ENCODE measurements around the gene CNTNAP2. TPM values are rescaled to one million over a fixed set of nuclear protein-coding genes. Genes with fewer than 3 reads are reported as not detected.

CNTNAP2 gene
- total RNA-seq, 8 experiments from 2014 or later = 0.05 to 27.0 (median 15.0) TPM

DNA sequence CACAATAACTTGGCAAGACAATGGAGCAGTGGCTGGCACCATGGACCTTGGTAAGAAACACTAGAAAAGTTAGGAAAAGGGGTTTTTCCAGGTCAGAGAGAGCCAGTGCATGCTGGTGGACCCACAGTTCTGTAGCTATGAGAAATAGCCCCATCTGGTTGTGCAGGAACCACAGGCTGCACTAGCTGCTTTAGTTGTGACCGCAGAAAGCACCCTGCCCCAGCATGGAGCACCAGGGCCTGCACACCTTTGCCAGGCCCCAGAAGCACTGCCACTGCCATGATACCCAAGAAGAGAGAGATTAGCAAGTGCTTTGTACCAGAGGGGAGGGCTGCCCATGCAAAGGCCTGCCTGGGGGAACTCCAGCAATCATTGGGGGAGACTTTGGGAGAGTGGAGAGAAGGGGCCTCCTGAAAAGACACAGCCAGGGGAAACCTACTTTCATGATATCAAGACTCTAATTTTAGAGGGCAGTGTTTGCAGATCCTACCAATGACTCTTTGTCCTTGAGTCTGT, 2217.9 kb downstream of the CNTNAP2 start:
- no peak for ATAC-seq (replicated peaks in 6 of 8)
- H3K4me1 ChIP-seq (replicated peaks in 1 of 2) = peaks cover 3 to 14% of the 10 kb centered on the region in 2 donors
- in situ Hi-C loops (cut with MboI; ENCODE audit: low pct_unique_long_range_greater_than_20kb in 2 of 9, low sequenced_read_pairs in 9 of 9, unreplicated experiment in 9 of 9) = no loop called here
- WGBS, 10 experiments = 0 to 100% methylated on average over 1 of the region's 1 CpG; no CpG with 5 or more reads in 8 of the 10 experiments
- H3K27ac ChIP-seq = no peak overlapping the region
- H3K4me3 ChIP-seq = no peak overlapping the region

DNA sequence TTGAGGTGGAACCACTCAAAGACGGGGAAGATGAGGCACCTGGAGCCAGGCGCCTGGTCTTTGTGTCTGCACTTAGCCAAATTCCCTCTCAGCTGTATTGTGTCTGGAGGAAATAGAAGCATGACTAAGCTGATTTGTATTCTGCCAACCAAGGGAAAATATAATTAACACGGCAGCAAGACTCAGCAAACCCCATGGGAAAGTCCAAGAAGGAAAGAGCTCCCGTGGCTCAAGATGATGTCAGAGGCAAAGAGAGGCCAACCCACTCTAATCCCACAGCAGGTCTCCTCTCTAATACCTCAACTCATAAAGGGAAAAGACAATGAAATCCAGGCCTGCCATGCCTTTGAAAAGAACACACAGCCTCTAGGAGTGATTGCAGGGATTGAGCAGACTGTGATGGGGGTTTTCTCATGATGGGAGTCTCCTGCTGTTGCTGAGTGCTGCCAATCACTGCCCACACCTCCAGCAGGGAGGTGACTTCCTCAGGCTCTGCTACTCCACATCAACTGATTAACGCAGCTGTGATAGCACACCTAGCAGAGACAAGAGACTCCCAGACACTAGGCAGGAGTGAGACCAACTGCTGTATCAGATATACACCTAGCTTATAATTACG, 2218.5 kb downstream of the CNTNAP2 start:
- WGBS, 10 experiments = 0 to 46% (median 19%) methylated on average over 1 to 6 of the region's 6 CpGs; no CpG with 5 or more reads in 2 of the 10 experiments
- peak in 6 of 8 experiments; percentile 4 to 57 (median 22) for ATAC-seq (replicated peaks in 6 of 8)

DNA sequence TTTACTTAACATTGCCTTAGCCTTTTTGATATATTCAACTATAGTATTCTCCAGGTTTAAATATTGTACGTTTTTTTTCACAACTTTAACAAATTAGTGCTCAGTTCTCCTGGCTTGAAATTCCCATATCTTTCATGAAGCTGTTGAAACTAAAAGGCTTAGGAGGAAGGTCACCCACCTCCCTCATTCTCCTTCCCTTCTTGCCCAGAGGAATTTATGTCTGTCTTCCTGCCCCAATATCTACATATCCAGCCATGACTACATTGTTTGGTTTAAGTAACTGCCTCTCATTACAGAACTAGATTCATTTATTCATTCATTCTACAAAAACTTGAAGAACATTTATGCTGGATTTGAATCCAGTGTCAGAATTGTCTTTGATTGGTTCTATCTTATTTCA, 2219.2 kb downstream of the CNTNAP2 start:
- no peak for ATAC-seq (replicated peaks in 6 of 8)
- in situ Hi-C loops (cut with MboI; ENCODE audit: low pct_unique_long_range_greater_than_20kb in 2 of 9, low sequenced_read_pairs in 9 of 9, unreplicated experiment in 9 of 9) = no loop called here
- H3K4me3 ChIP-seq = no peak overlapping the region
- H3K4me1 ChIP-seq (replicated peaks in 1 of 2) = peaks cover 7 to 23% of the 10 kb centered on the region in 2 donors
- no peak overlapping the region for H3K27ac ChIP-seq
- 0 to 80% (median 14%) methylated on average over 1 of the region's 1 CpG; no CpG with 5 or more reads in 1 of the 10 experiments for WGBS, 10 experiments

More for the DNA sequence above, 2218.5 kb downstream of the CNTNAP2 start:
- no peak overlapping the region for H3K4me3 ChIP-seq
- no peak overlapping the region for H3K27ac ChIP-seq
- H3K4me1 ChIP-seq (replicated peaks in 1 of 2) = peaks cover 3 to 16% of the 10 kb centered on the region in 2 donors
- in situ Hi-C loops (cut with MboI; ENCODE audit: low pct_unique_long_range_greater_than_20kb in 2 of 9, low sequenced_read_pairs in 9 of 9, unreplicated experiment in 9 of 9) = no loop called here

DNA sequence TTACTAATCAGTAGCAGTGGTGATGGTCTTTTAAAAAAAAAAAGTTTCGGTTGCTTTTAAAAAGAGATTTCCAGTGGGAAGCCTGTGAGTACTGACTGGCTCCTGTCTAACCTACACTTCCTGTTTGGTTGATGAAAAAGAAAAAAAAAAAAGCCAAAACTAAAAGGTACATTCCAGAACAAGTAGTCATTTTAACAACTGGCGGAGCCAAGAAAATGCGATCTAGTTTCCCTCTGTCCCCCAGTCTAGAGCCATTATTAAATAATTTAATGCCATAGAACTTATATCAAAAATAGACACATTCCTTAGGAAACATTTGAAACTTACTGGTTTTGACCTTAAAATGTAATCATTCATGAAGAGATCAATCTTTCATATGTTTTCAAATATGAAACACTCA, 2219.8 kb downstream of the CNTNAP2 start:
- no peak overlapping the region for H3K4me3 ChIP-seq
- H3K4me1 ChIP-seq (replicated peaks in 1 of 2) = peaks cover 7 to 23% of the 10 kb centered on the region in 2 donors
- in situ Hi-C loops (cut with MboI; ENCODE audit: low pct_unique_long_range_greater_than_20kb in 2 of 9, low sequenced_read_pairs in 9 of 9, unreplicated experiment in 9 of 9) = no loop called here
- WGBS, 10 experiments = 5 to 100% (median 91%) methylated on average over 1 to 3 of the region's 3 CpGs
- no peak for ATAC-seq (replicated peaks in 6 of 8)
- no peak overlapping the region for H3K27ac ChIP-seq

DNA sequence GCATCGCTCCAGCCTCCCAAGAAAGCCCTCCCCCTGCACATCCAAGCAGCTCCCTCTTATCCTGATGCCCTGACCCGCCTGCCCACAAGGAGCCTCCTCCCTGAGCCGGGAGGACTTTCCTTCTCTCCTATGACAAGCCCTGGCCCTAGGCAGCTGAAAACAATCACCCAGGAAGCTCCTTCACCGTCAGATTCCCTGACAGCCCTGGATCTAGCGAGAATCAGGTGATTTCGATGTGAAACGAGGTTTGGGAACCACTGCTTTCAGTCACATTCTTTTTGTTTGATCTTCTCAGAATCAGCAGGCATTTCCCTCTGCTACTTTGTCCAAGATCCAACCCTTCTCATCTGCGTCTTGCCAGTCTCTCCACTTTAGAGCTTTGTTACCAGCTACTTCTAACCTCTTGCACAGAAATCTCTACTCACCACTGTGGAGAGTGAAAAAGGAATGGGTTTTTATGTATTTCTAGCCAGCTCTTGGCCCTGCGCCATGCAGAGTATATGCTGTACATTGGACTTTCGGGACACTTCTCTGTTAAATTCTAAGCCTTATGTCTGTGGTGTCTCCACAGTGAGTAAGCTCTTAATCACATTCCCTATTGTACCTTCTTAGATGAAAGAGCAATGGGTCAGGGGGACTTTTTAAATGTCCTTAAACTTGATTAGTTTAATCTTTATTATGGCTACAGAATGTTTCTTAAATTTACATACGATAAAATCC, 2220.8 kb downstream of the CNTNAP2 start:
- H3K27ac ChIP-seq = no peak overlapping the region
- 0 to 96% (median 58%) methylated on average over 1 to 9 of the region's 11 CpGs; no CpG with 5 or more reads in 1 of the 10 experiments for WGBS, 10 experiments
- in situ Hi-C loops (cut with MboI; ENCODE audit: low pct_unique_long_range_greater_than_20kb in 2 of 9, low sequenced_read_pairs in 9 of 9, unreplicated experiment in 9 of 9) = no loop called here
- no peak overlapping the region for H3K4me3 ChIP-seq
- no peak for ATAC-seq (replicated peaks in 6 of 8)
- H3K4me1 ChIP-seq (replicated peaks in 1 of 2) = peaks cover 7 to 19% of the 10 kb centered on the region in 2 donors

DNA sequence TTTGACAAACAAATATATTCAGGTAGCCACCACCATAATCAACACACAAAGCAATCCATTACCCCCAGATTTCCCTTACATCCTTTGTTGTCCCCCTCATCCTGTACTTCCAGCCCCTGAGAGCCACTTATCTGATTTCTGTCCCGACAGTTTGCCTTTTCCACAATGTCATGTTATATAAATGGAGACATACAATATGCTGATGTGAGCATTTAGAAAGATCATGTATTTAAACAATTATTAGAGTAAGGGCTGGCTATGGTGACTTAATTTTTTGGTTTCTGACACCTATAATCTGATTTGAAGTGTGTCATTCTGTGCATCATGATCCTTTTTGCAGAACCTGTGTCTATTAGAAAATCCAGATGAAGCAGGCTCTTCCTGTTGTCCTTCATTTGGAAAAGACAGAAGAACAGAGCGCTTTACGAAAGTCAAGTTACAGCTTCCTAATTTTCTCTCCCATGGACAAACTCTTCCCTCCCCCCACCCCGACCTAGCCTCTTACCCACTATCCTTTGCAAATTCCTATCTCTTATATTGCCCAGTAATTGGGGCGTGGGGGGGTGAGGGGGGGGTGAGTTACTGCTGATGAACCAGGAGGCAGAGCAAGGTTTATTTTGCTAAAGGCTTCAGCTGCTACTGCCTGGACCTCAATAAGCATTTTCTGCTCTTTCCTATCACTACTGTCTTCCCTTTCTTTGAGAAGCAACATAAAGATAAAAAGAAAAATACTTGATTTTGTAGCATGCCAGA, 2221.6 kb downstream of the CNTNAP2 start:
- H3K4me1 ChIP-seq (replicated peaks in 1 of 2) = peaks cover 7 to 17% of the 10 kb centered on the region in 2 donors
- H3K4me3 ChIP-seq = no peak overlapping the region
- no peak for ATAC-seq (replicated peaks in 6 of 8)
- H3K27ac ChIP-seq = no peak overlapping the region
- WGBS, 10 experiments = 0 to 100% (median 57%) methylated on average over 1 to 5 of the region's 5 CpGs; no CpG with 5 or more reads in 1 of the 10 experiments
- in situ Hi-C loops (cut with MboI; ENCODE audit: low pct_unique_long_range_greater_than_20kb in 2 of 9, low sequenced_read_pairs in 9 of 9, unreplicated experiment in 9 of 9) = no loop called here

DNA sequence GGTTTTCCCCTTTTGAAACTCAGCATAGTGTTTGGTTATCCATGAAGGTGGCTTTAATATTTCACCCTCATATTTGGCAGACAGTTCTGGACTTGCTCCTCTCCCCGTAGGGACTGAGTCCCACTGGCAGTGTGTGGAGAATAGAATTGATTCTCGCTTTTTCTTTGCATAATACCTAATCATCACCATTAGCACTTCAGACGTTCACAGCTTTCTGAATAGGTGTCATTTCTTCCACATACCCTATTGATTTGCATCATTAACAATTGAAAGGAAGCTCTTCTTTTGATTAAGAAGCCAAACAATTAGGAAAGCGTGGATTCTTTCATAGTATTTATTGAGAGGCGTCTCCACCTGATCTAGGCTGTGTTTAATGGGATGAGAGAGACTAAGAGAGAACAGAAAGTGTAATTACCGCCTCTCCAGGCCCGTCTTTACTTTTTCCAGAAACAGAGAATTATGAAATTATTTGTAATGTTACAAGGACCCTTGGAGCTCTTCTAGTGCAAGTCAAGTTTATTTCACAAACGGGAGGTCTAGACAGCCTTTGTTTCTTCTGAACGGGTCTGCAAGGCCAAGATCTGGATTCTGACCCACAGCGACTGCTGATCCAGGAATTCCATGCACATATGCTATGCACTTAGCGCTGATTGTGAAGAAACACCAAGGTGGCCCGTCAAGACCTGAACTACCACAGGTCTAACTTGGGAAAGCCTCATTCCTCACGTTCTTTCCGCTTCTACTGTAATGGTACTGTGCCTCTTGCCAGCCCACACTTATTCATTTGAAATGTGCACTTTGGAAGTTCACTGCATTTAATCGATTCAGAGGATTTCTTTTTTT, 2224.1 kb downstream of the CNTNAP2 start:
- peak overlapping the region in 4 of 5 donors; percentile 49 to 79 (median 56) for H3K4me3 ChIP-seq
- ATAC-seq (replicated peaks in 6 of 8) = no peak
- in situ Hi-C loops (cut with MboI; ENCODE audit: low pct_unique_long_range_greater_than_20kb in 2 of 9, low sequenced_read_pairs in 9 of 9, unreplicated experiment in 9 of 9) = no loop called here

DNA sequence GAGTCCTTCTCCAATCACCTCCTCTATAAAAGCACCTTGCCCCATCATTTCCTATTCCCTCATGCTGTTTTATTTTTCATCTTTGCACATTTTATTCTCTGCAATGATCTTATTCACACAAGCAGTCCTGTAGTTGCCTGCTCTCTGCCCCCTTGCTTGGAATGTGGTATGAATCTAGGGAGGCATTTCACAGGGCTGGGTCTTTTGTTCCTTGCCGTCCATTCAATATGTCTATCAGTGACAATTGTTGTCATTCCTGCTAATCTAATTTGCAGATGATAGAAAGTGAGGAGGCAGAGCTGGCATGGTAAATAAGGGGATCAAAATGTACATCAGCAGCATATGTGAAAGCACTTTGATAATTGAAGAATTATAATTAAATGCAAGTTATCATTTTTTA, 2227.8 kb downstream of the CNTNAP2 start:
- in situ Hi-C loops (cut with MboI; ENCODE audit: low pct_unique_long_range_greater_than_20kb in 2 of 9, low sequenced_read_pairs in 9 of 9, unreplicated experiment in 9 of 9) = no loop called here
- Histone ChIP-seq H3K4me3 (no peak overlapping the region), H3K27ac (no peak overlapping the region), H3K4me1 (replicated peaks in 1 of 2) (peaks cover 4 to 23% of the 10 kb centered on the region in 2 donors)
- ATAC-seq (replicated peaks in 6 of 8) = no peak
- WGBS, 10 experiments = 0 to 50% (median 17%) methylated on average over 1 of the region's 1 CpG; no CpG with 5 or more reads in 4 of the 10 experiments

More for the DNA sequence above, 2224.1 kb downstream of the CNTNAP2 start:
- Histone ChIP-seq H3K27ac (no peak overlapping the region), H3K4me1 (replicated peaks in 1 of 2) (peaks cover 7 to 25% of the 10 kb centered on the region in 2 donors)
- WGBS, 10 experiments = 1 to 80% (median 50%) methylated on average over 5 to 14 of the region's 15 CpGs

DNA sequence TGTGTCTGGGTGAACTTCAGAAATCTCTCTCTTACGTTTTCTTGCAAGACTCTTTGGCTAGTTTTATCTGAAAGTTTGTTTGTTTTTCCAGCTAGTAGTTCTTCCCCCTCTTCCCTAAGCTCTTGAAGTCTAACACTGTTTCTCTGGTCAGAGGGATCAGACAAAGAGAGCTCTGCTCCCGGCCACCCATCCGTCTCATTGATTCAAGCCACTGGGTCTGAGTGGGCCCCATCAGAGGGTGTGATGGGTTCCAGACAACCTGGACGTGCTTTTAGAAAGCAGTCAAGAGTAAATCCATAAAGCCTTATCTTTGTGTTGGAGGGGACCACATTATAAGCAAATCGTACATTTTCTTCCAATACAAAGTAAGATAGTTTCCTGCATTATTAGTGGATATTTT, 2231.4 kb downstream of the CNTNAP2 start:
- ATAC-seq (replicated peaks in 6 of 8) = no peak
- WGBS, 10 experiments = 0 to 81% (median 28%) methylated on average over 1 to 5 of the region's 5 CpGs; no CpG with 5 or more reads in 1 of the 10 experiments
- in situ Hi-C loops (cut with MboI; ENCODE audit: low pct_unique_long_range_greater_than_20kb in 2 of 9, low sequenced_read_pairs in 9 of 9, unreplicated experiment in 9 of 9) = no loop called here
- peaks cover 0 to 14% of the 10 kb centered on the region in 2 donors for H3K4me1 ChIP-seq (replicated peaks in 1 of 2)
- H3K4me3 ChIP-seq = no peak overlapping the region
- H3K27ac ChIP-seq = no peak overlapping the region

DNA sequence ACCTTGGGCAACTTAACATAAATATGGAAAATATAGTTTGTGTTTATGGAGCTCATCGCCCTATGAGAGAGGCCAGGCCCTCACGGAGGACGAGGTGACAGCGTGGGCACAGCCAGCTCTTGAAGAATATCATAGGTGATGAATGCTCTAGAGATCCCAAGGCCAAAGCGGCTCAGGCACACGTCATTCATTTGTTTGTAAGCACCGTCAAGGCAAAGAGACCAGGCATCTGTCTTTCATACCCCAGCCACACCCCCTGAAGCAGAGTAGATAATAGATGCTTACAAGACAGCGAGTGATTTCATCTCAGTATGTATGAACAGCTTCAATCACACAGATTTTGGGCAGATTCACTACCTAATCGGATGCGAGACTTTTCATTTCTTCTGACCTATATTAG, 2231.9 kb downstream of the CNTNAP2 start:
- peak in 5 of 8 experiments; percentile 28 to 84 (median 72) for ATAC-seq (replicated peaks in 6 of 8)
- in situ Hi-C loops (cut with MboI; ENCODE audit: low pct_unique_long_range_greater_than_20kb in 2 of 9, low sequenced_read_pairs in 9 of 9, unreplicated experiment in 9 of 9) = no loop called here
- Histone ChIP-seq H3K4me3 (no peak overlapping the region), H3K27ac (no peak overlapping the region), H3K4me1 (replicated peaks in 1 of 2) (peaks cover 0 to 14% of the 10 kb centered on the region in 2 donors)
- WGBS, 10 experiments = 30 to 100% (median 80%) methylated on average over 1 to 10 of the region's 10 CpGs

DNA sequence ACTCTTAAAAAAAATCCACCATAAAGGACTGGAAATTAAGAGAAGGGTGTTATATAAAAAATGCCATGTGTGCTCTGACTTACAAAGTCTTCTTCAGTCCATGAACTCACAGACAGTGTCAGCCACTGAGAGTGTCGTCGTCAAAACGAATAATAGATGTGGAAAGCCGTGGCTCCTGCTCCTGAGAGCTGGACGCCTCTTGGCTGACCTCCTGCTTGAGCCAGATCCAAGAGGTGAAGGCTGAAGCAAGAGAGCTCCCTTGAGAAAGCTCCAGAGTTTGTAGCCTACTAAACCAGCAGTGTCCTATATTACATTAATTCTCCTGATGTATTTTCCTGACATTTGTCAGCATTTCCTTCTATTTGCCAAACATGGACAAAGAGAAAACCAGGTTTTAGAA, 2239.7 kb downstream of the CNTNAP2 start:
- Histone ChIP-seq H3K27ac (no peak overlapping the region), H3K4me3 (no peak overlapping the region), H3K4me1 (replicated peaks in 1 of 2) (peaks cover 0 to 14% of the 10 kb centered on the region in 2 donors)
- WGBS, 10 experiments = 0 to 100% (median 77%) methylated on average over 1 to 5 of the region's 5 CpGs; no CpG with 5 or more reads in 1 of the 10 experiments
- in situ Hi-C loops (cut with MboI; ENCODE audit: low pct_unique_long_range_greater_than_20kb in 2 of 9, low sequenced_read_pairs in 9 of 9, unreplicated experiment in 9 of 9) = no loop called here
- peak in 1 of 8 experiments; percentile 40 for ATAC-seq (replicated peaks in 6 of 8)

DNA sequence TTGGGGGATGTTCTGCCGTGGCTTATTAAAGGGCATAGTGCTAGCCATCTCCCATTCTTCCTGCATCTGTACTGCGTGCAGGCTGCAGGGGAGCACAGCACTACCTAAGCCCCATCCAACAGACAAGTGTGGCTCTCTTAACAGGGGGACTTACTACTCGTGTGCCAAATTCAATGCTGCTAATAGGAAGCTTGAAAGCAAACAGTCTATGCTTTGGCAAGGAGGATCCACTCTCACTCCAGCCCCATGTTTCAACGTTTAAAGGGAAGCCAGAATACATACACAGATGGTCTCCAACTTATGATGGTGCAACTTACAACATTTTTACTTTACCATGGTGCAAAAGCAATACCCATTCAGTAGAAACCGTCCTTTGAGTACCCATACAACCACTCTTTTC, 2245.9 kb downstream of the CNTNAP2 start:
- WGBS, 10 experiments = 0 to 100% (median 87%) methylated on average over 1 to 4 of the region's 5 CpGs

More for the DNA sequence above, 2245.9 kb downstream of the CNTNAP2 start:
- H3K27ac ChIP-seq = no peak overlapping the region
- ATAC-seq (replicated peaks in 6 of 8) = no peak
- in situ Hi-C loops (cut with MboI; ENCODE audit: low pct_unique_long_range_greater_than_20kb in 2 of 9, low sequenced_read_pairs in 9 of 9, unreplicated experiment in 9 of 9) = no loop called here
- peaks cover 0 to 14% of the 10 kb centered on the region in 2 donors for H3K4me1 ChIP-seq (replicated peaks in 1 of 2)
- no peak overlapping the region for H3K4me3 ChIP-seq
